HG03575 (cell line): ENCODE results near the gene CAPN5.
"Not testable (repeated sequence)": the region's sequence is repeated elsewhere in the genome, so short reads cannot be mapped to it uniquely, and the experiment has no call there.

Experiments
- ATAC-seq: cut with Tn5 transposase; IDR thresholded peaks from one replicate; pipeline ENCODE4 v1.9.1; 2021; ENCODE audit not compliant: unreplicated experiment, insufficient number of reproducible peaks, low FRiP score; ENCODE audit errors: extremely low read depth

CAPN5 gene

DNA sequence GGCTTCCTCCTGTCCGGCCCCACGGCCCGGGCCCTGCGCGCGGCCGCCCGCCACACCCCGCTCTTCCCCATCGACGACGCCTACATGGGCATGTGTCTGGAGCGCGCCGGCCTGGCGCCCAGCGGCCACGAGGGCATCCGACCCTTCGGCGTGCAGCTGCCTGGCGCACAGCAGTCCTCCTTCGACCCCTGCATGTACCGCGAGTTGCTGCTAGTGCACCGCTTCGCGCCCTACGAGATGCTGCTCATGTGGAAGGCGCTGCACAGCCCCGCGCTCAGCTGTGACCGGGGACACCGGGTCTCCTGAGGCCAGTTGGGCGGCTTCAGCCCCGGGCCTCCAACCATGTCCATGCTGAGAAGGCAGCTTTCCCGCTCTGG, 26.4 kb upstream of the CAPN5 start:
- no peak for ATAC-seq

DNA sequence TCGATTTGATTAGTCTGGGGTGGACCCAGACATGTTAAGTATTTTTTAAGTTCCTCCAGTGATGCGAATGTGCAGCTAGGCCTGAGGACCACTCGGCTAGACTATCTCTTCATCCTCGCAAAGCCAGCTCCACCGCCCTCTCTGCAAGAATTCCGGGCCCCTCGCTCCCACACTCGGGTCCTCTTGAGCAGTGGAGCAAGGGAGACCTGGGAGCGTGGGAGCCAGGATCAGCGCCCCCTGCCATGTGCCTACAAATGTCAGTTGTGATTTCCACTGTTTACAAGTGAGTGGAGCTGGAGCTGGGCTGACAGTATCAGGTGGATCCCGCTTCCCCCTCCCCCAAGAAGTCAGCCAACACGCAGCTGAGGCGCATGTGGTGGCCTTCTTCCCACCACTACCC, 25.9 kb upstream of the CAPN5 start:
- ATAC-seq, result no peak

GRCh38 chr11:77042111-77042726, 24.6 kb upstream of the CAPN5 start:
- no peak for ATAC-seq

DNA sequence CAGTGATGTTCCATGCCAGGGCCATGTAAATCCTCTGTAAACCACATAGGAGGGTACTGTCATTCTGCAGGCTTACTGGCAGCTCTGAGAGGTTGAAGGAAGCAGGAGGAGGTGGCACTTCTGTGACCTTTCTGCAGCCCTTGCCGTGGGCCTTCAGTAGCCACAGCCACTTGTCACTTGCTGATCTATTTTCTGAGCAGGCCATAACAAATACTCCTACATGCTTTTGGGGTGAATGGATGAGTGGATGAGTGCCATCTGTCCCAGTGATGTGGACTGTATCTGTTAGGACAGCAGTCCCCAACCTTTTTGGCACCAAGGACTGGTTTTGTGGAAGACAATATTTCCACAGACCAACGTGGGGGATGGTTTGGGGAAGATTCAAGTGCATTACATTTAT, 22.4 kb upstream of the CAPN5 start:
- ATAC-seq, result no peak

DNA sequence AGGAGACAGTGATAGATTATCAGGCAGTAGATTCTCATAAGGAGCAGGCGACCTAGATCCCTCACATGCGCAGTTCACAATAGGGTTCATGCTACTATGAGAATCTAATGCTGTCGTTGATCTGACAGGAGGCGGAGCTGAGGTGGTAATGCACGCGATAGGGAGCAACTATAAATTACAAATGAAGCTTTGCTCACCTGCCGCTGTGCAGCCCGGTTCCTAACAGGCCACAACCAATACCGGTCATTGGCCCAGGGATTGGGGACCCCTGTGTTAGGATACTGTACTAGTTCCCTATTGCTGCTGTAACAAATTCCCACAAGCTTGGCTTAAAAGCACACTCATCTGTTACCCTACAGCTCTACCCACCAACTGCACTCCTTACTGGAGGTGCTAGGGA, 21.9 kb upstream of the CAPN5 start:
- no peak for ATAC-seq

GRCh38 chr11:77046060-77046501, 20.7 kb upstream of the CAPN5 start:
- ATAC-seq, result no peak

DNA sequence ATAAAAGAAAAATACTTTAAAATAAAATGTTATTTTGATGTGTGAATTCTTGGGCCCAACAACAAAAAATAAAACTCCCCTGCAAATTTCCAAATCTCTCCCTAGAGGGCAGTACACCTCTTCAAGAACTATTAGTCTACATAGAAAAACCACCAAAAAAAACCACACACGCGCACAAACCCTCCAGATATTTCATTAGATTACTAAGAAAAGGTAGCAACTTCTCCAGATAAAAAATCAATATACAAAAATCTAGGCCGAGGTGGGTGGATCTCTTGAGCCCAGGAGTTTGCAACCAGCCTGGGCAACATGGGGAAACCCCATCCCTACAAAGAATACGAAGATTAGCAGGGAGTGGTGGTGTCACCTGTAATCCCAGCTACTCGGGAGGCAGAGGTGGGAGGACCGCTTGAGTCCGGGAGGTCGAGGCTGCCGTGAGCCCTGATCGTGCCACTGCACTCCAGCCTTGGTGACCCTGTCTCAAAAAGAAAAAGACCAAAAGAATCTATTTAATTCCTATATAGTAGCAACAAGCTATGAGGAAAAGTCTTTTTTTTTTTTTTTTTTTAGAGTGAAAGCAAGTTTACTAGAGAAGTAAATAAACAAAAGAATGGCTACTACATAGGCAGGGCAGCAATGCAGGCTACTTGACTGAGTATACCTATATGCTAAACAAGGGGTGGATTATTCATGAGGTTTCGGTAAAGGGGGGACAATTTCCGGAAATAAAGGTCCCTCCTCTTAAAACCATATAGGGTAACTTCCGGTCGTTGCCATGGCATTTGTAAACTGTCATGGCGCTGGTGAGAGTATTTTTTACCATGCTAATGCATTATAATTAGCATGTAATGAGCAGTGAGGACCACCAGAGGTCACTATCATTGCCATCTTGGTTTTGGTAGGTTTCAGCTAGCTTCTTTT, 19.5 kb upstream of the CAPN5 start:
- peak; percentile 79 for ATAC-seq

DNA sequence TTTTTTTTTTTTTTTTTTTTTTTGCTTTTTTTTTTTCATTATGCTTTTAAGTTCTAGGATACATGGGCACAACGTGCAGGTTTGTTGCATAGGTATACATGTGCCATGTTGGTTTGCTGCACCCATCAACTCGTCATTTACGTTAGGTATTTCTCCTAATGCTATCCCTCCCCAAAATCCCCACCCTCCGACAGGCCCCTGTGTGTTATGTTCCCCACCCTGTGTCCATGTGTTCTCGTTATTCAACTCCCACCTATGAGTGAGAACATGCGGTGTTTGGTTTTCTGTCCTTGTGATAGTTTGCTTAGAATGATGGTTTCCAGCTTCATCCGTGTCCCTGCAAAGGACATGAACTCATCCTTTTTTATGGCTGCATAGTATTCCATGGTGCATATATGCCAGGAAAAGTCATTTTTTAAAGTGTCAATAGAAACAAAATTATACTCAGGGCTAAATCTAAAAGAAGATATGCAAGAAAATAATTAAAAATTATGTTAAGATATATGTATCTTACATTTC, 18.8 kb upstream of the CAPN5 start:
- not testable (repeated sequence) for ATAC-seq

DNA sequence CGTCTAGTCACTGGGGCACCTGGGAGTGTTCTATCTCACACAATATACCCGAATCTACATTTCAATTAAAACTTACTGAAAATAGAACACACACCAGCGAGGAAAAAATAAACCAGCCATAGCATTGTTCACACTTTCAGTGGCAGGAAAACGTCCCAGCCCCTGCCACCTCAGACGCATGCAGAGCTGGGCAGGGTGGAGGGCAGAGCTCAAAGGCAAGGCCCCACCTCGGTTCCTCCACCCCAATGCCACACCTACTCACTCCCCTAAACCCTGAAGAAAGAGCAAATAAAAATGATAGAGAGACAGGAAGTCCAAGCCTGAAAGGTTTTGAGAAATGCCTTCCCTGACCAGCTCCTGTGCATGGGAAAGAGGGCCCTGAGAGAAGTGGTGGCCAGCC, 17.7 kb upstream of the CAPN5 start:
- ATAC-seq, result no peak

DNA sequence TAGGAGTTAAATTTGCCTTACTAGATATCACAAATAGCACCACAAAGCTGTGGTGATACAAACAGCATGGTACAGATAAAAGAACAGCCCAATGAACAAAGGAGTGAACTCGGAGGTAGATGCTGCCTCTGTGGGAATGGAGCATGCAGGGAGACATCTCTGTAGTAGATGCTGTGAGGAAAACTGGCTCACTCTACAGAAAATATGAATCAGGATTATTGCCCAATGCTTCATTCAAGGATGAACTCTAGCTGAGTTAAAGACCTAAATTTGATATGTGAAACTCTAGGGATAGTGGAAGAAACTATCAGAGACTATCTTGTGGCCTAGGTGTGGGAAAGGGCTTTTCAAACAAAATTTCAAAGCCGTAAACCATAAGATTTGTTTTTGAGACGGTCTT, 15.3 kb upstream of the CAPN5 start:
- no peak for ATAC-seq

DNA sequence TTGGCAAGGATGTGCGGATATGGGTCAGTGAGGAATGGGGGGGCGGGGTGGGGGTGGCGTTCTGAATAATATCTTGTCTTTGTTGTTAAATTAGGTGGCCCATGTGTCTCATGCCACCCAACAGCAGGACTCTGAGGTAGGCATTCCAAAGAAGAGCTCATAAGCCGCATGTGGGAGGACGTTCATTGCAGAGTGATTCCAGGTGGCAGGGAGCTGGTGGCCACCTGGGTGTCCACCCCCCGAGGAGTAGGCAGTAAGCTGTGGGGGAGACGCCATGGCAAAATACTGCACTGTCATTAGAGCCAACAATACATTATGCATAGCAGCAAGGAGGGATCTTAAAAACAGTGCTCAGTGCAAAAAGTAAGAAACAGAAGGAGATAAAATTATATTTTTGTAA, 14.3 kb upstream of the CAPN5 start:
- ATAC-seq, result no peak

DNA sequence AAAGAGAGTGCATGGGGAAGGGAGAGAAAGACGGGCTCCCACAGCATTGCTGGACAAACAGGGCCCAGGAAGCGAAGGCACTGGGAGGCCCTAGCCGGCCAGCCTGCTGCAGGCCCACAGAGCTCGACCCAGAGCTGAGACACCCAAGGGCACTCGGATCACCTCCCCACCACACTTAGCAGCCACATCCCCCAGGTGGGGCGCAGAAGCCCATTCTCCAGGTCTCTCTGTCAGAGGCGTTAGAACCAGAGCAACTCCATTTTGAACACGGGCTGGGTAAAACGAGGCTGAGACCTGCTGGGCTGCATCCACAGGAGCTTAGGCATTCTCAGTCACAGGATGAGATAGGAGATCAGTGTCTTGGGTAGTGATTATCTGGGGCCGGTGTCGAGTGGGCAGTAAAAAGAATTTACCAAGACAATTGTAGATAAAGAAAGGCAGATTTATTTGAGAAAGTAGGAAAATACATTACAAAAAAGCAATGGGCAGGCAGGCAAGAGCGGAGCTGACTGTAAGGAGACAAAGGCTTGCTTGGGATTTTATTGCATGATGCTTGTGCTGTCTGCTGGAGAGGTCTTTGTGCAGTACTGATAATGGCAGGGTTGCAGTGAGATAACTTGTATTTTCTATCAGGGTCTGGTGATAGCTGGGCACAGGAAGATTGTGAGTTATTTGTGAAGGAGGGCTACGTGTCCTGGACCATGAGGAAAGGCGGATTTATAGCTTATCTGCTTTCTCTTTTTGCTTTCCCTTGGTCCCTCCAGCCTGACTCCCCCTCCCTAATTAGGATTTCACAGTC, 13.4 kb upstream of the CAPN5 start:
- no peak for ATAC-seq

GRCh38 chr11:77054084-77054483, 12.7 kb upstream of the CAPN5 start:
- ATAC-seq, result no peak

- no peak for ATAC-seq
Observed at GRCh38 chr11:77055101-77055561, 11.6 kb upstream of the CAPN5 start.

DNA sequence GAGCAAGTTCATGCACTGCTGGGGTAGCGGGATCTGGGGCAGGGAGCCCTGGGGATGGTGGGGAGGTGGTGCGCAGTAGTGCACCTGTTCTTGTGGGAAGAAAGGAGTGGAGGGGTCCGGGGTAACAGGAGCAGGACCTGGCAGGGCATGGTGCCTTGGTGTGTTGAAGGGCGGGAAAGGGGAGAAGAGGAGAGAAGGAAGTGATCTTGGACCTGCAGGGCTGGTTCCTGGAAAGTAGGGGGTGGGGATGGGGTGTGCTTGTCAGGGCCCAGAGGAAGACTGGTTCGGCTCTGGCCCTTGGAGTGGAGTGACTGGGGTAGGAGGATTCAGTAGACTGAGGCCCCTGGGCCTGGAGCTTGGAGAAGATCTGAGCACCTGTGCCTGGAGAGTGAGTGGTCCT, 10.9 kb upstream of the CAPN5 start:
- ATAC-seq, result no peak

- ATAC-seq, result no peak
Observed at GRCh38 chr11:77056814-77057402, 9.9 kb upstream of the CAPN5 start.

- ATAC-seq, result no peak
Observed at GRCh38 chr11:77057938-77058474, 8.8 kb upstream of the CAPN5 start.

GRCh38 chr11:77058900-77059299, 7.9 kb upstream of the CAPN5 start:
- ATAC-seq, result no peak

GRCh38 chr11:77059806-77060205, 7.0 kb upstream of the CAPN5 start:
- ATAC-seq, result no peak
